ENCODE data around the gene APBB2.

DNA sequence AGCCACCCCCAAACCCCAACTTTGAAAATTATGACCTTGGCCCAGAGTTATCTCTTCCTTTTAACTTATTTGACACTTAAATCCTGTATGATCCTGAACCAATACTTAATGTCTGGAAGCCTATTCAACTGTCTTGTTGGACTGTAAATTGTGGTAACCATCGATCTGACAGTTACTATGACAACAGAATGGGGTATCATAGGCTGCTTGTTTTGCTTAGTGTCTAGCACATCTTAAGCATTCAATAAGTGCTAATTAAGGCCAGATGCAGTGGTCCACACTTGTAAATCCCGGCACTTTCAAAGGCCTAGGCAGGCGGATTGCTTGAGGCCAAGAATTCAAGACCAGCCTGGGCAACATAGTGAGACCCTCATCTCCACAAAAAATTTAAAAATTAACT, 175.0 kb downstream of the APBB2 start:
- TF ChIP-seq, protein P1, sequence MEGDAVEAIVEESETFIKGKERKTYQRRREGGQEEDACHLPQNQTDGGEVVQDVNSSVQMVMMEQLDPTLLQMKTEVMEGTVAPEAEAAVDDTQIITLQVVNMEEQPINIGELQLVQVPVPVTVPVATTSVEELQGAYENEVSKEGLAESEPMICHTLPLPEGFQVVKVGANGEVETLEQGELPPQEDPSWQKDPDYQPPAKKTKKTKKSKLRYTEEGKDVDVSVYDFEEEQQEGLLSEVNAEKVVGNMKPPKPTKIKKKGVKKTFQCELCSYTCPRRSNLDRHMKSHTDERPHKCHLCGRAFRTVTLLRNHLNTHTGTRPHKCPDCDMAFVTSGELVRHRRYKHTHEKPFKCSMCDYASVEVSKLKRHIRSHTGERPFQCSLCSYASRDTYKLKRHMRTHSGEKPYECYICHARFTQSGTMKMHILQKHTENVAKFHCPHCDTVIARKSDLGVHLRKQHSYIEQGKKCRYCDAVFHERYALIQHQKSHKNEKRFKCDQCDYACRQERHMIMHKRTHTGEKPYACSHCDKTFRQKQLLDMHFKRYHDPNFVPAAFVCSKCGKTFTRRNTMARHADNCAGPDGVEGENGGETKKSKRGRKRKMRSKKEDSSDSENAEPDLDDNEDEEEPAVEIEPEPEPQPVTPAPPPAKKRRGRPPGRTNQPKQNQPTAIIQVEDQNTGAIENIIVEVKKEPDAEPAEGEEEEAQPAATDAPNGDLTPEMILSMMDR (IDR thresholded peaks at IDR 0.05), result no peak
- TF ChIP-seq POLR2A (IDR thresholded peaks at IDR 0.05; ENCODE audit: low read depth), result no peak
- no peak for TF ChIP-seq POLR2AphosphoS5 (IDR thresholded peaks at IDR 0.05)

Data from esophagus muscularis mucosa (tissue), 3 donors.